ENCODE measurements around the gene TLR10.
"Not testable (repeated sequence)": the region's sequence is repeated elsewhere in the genome, so short reads cannot be mapped to it uniquely, and the experiment has no call there.

The TLR10 gene

DNA sequence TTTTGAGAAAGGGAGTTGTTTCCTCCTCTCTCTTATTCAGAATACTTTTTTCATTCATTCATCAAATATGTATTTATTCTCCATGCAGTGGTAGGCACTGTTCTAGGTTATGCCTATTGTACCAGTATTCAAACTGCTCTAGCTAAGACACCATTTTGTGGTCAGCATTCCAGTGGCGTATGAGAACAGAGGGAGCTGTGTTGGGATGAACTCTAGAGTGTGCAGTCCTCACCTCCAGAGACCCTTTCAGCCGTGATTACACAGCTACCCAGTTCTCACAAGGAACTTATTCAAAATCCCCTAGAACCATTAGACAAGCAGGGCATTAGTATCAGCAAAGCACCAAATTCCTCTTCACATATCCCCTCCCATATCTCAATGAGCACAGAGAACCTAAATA lies 17.6 kb upstream of the TLR10 start:
- no peak for DNase-seq

DNA sequence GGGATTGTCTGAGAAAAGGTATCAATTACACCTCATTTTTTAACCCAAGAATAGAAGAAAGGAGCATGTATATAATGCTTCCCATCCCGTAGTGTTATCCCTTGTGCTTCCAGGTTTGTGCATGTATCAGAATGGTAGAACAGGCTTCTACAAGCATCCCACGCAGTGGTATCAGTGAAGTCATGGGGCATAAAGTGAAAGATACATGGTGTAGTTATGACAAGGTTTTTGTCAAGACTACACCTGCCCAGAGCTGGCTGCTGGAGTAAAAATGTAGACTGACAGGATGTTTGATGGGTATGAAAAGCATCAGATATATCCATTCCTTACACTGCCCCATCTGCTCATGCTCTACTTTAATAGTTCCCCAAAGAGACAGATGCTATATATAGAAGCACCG lies 12.3 kb upstream of the TLR10 start:
- no peak for DNase-seq

DNA sequence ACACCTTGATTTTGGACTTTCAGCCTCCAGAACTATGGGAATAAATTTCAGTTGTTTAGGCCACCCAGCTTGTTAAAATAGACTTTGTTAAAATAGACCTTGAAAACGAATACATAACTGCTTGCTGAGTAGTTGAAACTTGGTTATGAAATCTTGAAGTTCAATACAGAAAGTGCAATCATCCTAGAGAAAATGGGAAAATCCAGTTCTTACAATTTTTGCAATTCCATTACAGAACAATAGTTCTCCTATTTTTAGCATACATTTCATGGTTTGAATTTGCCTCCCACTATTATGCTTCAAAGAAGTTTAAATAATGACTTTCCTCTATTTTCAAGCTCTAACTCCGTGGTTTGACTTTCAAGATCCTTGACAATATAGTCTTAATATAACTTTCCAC lies 11.3 kb upstream of the TLR10 start:
- no peak for DNase-seq

GRCh38 chr4:38791010-38791409 lies 8.2 kb upstream of the TLR10 start:
- DNase-seq, result no peak

DNA sequence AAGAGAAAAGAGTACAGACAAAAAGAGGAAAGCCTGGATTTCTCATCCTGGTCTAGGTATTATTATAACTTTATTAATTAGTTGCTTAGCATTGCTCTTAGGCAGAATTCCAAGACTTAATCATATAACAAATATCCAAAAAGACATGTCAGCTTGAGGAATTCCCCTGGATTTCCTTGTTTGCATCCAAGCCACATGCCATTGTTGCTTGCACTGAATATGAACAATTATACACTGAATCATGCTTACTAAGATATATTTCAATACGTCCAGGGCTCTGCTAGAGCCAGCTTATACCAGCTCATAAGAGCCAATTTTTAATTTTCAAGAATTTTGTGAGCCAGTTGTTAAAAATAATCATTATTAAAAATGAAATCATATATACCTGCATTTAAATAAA lies 5.5 kb upstream of the TLR10 start:
- DNase-seq, result no peak

GRCh38 chr4:38787693-38788092 lies 4.9 kb upstream of the TLR10 start:
- DNase-seq, result no peak

- no peak for DNase-seq
Observed at GRCh38 chr4:38785901-38786402, 3.2 kb upstream of the TLR10 start.

- no peak for DNase-seq
Observed at GRCh38 chr4:38785041-38785790, 2.4 kb upstream of the TLR10 start.

DNA sequence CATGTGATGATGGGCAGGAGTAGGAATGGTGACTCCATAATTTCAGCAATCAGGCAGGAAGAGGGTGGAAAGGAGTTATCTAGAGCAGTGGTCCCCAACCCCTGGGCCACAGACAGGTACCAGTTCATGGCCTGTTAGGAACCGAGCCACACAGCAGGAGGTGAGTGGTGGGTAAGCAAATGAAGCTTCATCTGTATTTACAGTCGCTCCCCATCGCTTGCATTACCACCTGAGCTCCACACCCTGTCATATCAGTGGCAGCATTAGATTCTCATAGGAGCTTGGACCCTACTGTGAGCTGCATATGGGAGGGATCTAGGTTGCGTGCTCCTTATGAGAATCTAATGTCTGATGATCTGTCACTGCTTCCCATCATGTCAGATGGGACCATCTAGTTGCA lies 1.4 kb upstream of the TLR10 start:
- DNase-seq, result no peak

GRCh38 chr4:38783109-38783460 lies 295 bp upstream of the TLR10 start:
- no peak for DNase-seq

DNA sequence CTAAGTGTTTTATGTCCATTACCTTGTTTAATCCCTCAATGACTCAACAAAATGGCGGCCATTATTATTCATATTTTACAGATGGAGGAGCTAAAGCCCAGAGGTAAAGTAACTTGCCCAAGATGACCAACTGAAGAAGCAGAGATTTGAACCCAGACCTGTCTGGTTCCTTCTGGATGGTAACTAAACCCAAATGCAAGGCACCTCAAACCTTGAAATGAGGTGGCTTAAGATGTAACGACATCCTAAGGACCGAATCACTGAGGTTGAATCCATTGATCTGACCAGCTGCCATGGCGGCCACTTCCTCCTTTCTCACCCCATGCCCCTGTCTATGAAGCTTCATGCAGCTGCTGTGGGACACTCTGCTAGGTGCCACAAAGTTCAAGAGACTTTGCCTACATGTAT lies 932 bp downstream of the TLR10 start:
- DNase-seq, result no peak

GRCh38 chr4:38780833-38781484 lies 1.8 kb downstream of the TLR10 start:
- DNase-seq, result no peak

DNA sequence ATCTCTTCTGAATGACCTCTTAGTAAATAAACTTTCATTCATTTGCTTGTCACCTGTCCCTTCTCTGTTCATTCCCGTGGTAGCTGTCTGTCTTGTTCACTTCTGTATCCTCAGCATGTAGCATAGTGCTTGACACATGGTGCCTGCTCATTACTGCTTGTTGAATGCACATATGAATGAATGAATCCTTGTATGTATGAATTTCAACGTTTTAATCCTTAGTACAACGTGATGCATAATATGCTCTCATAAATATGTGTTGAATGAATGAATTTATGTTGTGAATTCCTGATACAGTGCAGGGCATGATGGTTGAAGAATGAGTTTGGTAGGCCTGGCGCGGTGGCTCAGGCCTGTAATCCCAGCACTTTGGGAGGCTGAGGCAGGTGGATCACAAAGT lies 3.0 kb downstream of the TLR10 start:
- no peak for DNase-seq

GRCh38 chr4:38777925-38778324 lies 4.9 kb downstream of the TLR10 start:
- DNase-seq, result not testable (repeated sequence)

GRCh38 chr4:38775326-38775725 lies 7.5 kb downstream of the TLR10 start:
- no peak for DNase-seq

- DNase-seq, result no peak
Observed at GRCh38 chr4:38774181-38774955, 8.4 kb downstream of the TLR10 start.

GRCh38 chr4:38770281-38770680 lies 12.5 kb downstream of the TLR10 start:
- not testable (repeated sequence) for DNase-seq

DNA sequence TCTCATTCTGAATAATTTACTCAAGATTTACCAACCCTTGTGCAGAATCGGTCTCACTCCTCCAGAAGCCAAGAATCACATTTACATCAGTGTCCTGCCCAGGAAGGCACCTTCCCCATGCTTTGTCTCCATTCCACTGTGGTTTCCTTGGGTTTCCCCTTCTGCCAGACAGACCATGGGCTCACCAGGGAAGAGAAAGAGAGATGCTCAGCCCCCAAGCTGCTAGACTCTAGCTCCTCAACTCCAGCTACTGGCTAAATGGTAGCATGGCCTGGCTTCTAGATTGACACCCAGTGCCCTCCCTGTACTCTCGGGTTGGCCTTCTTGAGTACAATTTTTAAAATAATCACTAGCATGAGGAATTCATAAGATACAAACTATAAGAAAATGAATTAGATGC lies 12.9 kb downstream of the TLR10 start:
- no peak for DNase-seq

DNA sequence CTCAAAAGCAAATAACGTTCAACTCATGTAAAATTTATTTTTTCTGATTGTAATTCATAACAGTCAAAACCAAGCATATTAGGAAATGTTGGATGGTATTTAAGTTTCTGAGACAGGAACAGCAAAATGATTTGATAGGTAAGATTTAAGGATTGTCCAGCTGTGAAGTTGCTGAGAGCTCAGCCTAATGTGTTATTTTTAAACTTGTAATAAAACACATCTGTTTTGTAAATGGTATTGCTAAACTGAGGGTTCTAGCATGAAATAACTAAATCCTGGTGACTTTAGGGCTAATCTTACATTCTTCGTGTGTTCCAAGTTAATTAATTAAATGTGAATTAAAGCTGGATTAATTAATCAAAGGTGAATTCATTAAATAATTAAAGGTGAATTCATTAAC lies 13.3 kb downstream of the TLR10 start:
- no peak for DNase-seq

DNA sequence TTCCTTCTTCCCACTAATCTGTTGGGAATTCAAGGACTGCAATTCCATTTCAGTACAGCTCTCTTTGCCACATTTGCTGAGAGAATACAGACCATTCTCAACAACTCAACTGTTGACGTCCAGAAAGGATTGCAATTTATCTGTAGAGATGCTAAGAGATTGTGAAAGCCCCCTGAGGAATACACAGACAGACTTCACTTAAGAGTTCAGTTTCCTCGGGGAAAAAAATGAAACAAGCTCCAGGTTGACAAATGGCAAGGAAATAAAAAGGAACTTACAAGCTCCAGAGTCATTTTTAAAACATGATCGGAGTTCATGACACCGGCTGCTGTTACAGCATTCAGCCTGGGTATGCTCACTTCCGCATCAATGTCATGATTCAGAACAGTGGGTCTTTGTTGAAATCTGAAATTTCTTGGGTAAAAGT lies 13.8 kb downstream of the TLR10 start:
- no peak for DNase-seq

DNA sequence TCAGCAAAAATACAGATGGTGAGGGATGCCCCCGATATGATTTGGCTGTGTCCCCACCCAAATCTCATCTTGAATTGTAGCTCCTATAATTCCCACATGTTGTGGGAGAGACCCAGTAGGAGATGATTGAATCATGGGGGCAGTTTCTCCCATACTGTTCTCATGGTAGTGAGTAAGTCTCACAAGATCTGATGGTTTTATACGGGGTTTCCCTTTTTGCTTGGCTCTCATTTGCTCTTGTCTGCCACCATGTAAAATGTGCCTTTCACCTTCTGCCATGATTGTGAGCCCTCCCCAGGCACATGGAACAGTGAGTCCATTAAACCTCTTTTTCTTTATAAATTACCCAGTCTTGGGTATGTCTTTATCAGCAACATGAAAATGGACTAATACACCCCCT lies 15.8 kb downstream of the TLR10 start:
- DNase-seq, result not testable (repeated sequence)

- no peak for DNase-seq
Observed at GRCh38 chr4:38765382-38765781, 17.4 kb downstream of the TLR10 start.

DNA sequence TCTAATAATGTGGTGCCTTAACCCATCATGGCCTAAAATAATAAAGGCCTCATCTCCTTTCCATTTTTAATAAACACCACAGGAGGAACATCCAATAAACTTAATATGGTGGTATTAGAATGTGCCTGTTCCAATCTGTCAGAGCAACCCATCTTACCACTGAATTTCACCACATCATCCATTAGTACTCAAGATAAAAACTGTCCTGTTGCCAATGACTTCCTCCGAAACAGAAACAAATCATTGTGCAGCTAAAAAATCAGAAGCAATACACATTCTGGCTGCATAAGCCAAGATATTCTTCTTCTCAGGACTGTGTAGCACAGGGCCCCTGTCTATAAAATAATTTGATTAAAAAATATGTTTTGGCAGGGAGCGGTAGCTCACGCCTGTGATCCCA lies 18.5 kb downstream of the TLR10 start:
- DNase-seq, result no peak

GRCh38 chr4:38762560-38762959 lies 20.2 kb downstream of the TLR10 start:
- DNase-seq, result no peak
